HG03575 (cell line): ENCODE data around the gene FOS.
"Not testable (repeated sequence)": the region's sequence is repeated elsewhere in the genome, so short reads cannot be mapped to it uniquely, and the experiment has no call there.

Experiments used
- ATAC-seq: cut with Tn5 transposase; IDR thresholded peaks from one replicate; pipeline ENCODE4 v1.9.1; 2021; ENCODE audit not compliant: unreplicated experiment, insufficient number of reproducible peaks, low FRiP score; ENCODE audit errors: extremely low read depth

The FOS gene

GRCh38 chr14:75278422-75279152 is at the start of gene FOS:
TSS of gene FOS (plus strand) at chr14:75278828. CDS start at chr14:75278983, 155 bp downstream.
- ATAC-seq = peak; percentile 46

DNA sequence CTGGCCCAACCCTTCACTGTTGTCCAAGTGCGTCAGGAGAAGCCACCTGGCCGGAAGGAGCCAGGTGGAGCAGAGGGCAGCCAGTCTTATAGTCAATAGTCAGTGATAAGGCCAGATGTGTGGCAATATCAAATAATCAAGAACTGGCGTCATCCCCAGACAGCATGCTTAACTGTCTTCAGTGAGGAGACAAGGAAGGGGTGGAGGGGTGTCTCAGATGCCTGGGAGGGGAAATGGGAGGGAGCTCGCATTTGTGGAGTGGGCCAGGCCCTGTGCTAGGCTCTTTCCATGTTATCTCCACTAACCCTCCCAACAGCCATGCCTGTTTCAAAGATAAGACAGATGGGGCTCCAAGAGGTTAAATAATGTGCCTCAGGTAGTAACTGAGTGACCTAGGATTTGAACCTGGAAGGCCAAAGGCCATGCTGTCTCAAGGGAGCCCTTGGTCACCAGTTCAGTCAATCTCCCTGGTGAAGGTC is 48.9 kb upstream of the FOS start:
- no peak for ATAC-seq

DNA sequence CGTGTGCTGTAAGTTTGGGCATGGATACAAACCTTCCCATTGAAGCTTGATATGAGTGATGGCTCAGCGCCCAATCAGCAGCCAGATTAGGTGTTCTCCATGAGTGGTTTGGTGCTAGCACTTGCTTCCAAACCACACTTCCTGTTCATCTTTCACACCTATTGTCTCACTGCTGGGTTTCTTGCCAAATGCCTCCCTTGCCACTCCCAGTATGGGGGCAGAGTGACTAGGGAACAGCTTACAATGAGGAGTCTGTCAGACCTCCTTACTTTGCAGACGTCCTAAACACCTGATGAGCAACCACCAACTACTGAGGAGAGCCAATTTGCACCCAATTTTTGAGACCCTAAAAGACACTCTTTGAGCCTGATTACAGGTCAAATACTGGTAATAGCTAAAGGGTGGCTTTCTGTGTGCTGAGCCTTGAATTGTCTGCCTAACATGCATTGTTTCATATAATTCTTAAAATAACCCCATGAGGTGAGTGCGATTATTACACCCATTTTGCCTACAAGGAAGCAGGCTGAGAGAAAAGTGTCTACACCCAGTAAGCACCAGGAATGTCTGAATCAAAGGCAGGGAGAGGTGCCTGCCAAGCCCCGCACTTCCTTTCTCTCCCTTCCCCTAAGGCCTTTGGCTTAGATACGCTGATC is 48.4 kb upstream of the FOS start:
- ATAC-seq = no peak

GRCh38 chr14:75231320-75231719 is 47.3 kb upstream of the FOS start:
- no peak for ATAC-seq

DNA sequence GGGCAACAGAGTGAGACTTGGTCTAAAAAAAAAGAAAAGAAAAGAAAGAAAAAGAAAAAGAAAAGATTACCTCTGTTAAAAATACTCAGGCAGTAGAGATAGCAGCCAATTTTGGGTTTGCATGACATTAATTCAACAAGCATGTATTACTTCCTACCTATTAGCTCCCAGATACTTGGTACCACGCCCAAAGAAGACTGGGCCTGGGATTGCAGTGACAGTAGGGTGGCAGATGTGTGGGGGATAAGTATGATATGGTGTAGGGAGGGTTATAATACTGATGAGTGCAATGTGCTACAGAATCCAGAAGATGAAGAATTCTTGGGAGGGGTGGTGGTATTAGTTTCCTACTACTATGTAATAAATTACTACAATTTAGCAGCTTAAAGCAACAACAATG is 46.4 kb upstream of the FOS start:
- ATAC-seq = no peak

DNA sequence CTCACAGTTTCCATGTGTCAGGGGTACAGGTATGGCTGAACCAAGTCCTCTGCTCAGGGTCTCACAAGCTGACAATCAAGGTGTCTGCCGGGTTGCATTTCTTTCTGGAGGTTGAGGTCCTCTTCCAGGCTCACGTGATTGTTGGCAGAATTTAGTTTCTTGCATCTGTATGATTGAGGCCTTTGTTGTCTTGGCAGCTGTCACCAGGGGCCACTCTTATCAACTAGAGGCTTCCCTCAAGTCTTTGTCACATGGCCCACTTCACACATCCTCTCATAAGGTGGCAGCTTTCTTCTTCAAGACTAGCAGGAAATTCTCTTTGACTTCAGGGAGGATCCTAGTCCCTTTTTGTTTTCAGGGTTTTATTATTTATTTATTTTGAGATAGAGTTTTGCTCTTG is 46.0 kb upstream of the FOS start:
- no peak for ATAC-seq

GRCh38 chr14:75234173-75235115 is 44.2 kb upstream of the FOS start:
- ATAC-seq = no peak

DNA sequence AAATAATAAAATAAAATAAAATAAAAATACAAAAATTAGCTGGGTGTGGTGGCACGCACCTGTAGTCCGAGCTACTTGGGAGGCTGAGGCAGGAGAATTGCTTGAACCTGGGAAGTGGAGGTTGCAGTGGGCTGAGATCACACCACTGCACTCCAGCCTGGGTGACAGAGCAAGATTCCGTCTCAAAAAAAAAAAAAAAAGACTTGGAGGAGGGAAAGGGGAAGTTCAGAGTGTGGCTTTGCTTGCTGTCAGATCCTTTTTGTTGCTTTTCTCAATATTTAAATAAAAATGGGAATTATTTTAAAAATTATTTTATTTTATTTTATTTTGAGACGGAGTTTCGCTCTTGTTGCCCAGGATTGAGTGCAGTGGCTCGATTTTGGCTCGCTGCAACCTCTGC is 43.4 kb upstream of the FOS start:
- ATAC-seq = not testable (repeated sequence)

DNA sequence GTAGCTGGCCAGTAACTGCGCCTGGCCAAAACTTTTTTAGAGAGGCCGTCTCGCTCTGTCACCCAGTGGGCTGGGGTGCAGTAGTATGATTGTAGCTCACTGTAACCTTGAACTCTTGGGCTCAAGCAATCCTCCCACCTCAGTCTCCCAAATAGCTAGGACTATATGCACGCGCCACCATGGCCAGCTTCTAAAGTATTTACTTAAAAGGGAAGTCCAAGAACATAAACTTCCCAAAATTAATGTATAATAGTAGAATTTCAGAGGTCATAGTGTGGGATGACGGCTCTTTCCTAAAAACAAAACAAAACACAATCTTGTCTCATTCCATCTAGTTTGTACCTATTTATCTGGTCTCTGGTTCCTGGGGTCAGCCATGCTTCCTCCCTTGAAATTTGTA is 42.2 kb upstream of the FOS start:
- ATAC-seq = no peak

GRCh38 chr14:75236901-75237419 is 41.7 kb upstream of the FOS start:
- ATAC-seq = no peak

DNA sequence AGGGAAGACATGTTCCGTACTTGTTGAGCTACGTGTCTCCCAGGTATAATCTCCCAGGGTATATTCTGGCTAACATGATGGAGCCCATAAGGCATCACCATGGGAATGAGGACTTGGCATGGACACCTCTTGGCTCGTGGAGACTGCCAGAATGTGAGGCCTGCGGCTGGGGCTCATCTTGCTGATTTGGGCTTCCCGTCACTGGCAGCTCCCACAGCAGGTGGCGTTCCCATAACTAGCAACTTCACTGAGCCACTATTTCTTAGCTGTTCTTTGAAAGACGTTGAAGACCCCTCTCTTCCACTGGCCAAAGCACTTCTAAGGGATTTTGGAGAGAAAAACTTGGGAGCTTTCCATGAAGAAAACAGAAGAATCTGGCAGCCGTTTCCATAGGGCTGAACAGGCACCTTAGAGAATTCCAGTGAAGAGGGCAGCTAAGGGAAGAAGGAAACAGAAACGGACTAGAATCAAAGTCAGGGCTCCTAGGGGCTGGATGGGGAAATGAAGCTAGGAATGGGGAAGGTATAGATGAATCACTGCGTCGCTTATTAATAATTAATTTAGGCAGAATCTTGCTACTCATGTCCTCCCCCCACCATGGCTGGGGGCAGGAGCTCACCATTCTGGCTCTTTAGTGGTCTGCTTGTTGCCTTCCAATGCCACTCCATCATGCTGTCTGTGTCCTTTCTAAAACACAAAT is 39.7 kb upstream of the FOS start:
- ATAC-seq = no peak

- ATAC-seq = no peak
These were observed 37.8 kb upstream of the FOS start for GRCh38 chr14:75240781-75241180.

GRCh38 chr14:75242546-75243273 is 35.9 kb upstream of the FOS start:
- no peak for ATAC-seq

- ATAC-seq = no peak
These were observed 34.5 kb upstream of the FOS start for GRCh38 chr14:75244121-75244520.

- ATAC-seq = no peak
These were observed 31.9 kb upstream of the FOS start for GRCh38 chr14:75246546-75247285.

GRCh38 chr14:75247286-75247922 is 31.2 kb upstream of the FOS start:
- no peak for ATAC-seq

DNA sequence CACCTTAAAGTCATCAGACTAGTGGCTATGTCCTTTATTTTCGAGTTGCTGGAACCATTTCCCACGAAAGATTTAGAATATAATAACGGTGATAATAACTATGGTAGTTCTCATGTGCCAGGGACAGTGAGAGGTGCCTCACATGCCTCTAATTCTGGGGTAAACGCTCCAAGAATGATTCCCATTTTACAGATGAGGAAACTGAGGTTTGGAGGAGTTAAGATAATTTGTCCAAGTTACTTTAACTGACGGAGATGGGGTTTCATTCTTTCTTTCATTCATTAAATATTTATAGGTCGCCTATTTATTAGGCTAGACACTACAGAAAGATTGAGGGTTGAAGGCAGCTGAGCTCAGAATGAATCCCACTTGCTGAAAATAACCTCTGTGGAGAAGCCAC is 30.7 kb upstream of the FOS start:
- no peak for ATAC-seq
